GM10847 (cell line): ENCODE data around the gene DAZAP1.

Experiments used
- POLR2A ChIP-seq: IDR thresholded peaks from 2 replicates; pipeline ENCODE4 v1.6.1; 2011; ENCODE audit not compliant: insufficient read length; ENCODE audit errors: extremely low read depth

Gene DAZAP1

GRCh38 chr19:1471010-1471514 is 63.7 kb downstream of the DAZAP1 start:
- no peak for TF ChIP-seq POLR2A

- TF ChIP-seq POLR2A: no peak
Measured at GRCh38 chr19:1471515-1472160, 64.3 kb downstream of the DAZAP1 start.

GRCh38 chr19:1472231-1473084 is 65.1 kb downstream of the DAZAP1 start:
- no peak for TF ChIP-seq POLR2A

GRCh38 chr19:1473085-1473851 is 65.9 kb downstream of the DAZAP1 start:
- TF ChIP-seq POLR2A: no peak

- no peak for TF ChIP-seq POLR2A
Measured at GRCh38 chr19:1474011-1474764, 66.8 kb downstream of the DAZAP1 start.

GRCh38 chr19:1474765-1475351 is 67.5 kb downstream of the DAZAP1 start:
- no peak for TF ChIP-seq POLR2A

- no peak for TF ChIP-seq POLR2A
Measured at GRCh38 chr19:1475751-1476437, 68.5 kb downstream of the DAZAP1 start.

GRCh38 chr19:1478934-1479707 is 71.7 kb downstream of the DAZAP1 start, which contains the start of gene C19orf25:
TSS of gene C19orf25 (minus strand) at chr19:1479215. CDS start at chr19:1478903, 312 bp downstream.
- peak; percentile 93 for TF ChIP-seq POLR2A

- no peak for TF ChIP-seq POLR2A
Measured at GRCh38 chr19:1481224-1481892, 74.0 kb downstream of the DAZAP1 start.

- no peak for TF ChIP-seq POLR2A
Measured at GRCh38 chr19:1481893-1482360, 74.5 kb downstream of the DAZAP1 start.

- no peak for TF ChIP-seq POLR2A
Measured at GRCh38 chr19:1482361-1483130, 75.2 kb downstream of the DAZAP1 start.
